HepG2 (cell line): Measurements from ENCODE around the gene PTEN. TPM values are rescaled to one million over a fixed set of nuclear protein-coding genes. Genes with fewer than 3 reads are reported as not detected.

ENCODE experiments used
- ATAC-seq: fragments of 200-7000 bp; cut with Tn5 transposase; 3 replicates; pipeline ENCODE4 v1.9.1; 2020; ENCODE audit warnings: mild to moderate bottlenecking, moderate library complexity
- BruUV-seq: library from RNA; stranded (reverse); fragments of 400-500 nt; replicated peaks from 2 replicates; lab custom pipeline; 2021; lab: Mats Ljungman, UMichigan
- CTCF ChIA-PET: fragments of 300-600 bp; formaldehyde crosslinking; extraction: SDS; loops from one replicate; lab custom pipeline; 2021; ENCODE audit warnings: low total read pairs, inconsistent platforms, low intra/inter-chr PET ratio; lab: Yijun Ruan, JAX
- POLR2A ChIA-PET: fragments of 350-600 bp; sonication (Branson Sonifier 250); formaldehyde crosslinking; loops from one replicate; lab custom pipeline; 2020; ENCODE audit warnings: antibody characterized with exemption, inconsistent platforms; lab: Yijun Ruan, JAX
- DNase-seq: peaks from one replicate; pipeline ENCODE4 v3.0.0-alpha.2; 2015; ENCODE audit warnings: low spot score
- FAIRE-seq: peaks from 3 replicates; lab custom pipeline; 2011; peaks lifted over from hg19 to GRCh38; lab: Jason Lieb, UNC
- H2AFZ ChIP-seq: one replicate; pipeline ENCODE4 v1.6.1; 2011; ENCODE audit warnings: low read length, inconsistent platforms
- H3K27ac ChIP-seq: fragments of 300-600 bp; 3 replicates; pipeline ENCODE4 v1.8.0; 2011; ENCODE audit warnings: mixed run types, mild to moderate bottlenecking, mixed read lengths, low read length, inconsistent platforms; ENCODE audit not compliant: insufficient read depth; ENCODE audit errors: extremely low read length
- H3K27me3 ChIP-seq, 2 experiments: fragments of 200-600 bp in 1 of 2; 2 replicates in 1 of 2; 3 replicates in 1 of 2; pipeline versions ENCODE4 v1.6.0 to v1.8.0; 2011; ENCODE audit warnings: low read length in 2 of 2, mild to moderate bottlenecking in 2 of 2, moderate library complexity in 2 of 2, inconsistent platforms in 1 of 2; ENCODE audit not compliant: insufficient read depth in 2 of 2, control insufficient read depth in 1 of 2
- H3K36me3 ChIP-seq, 2 experiments: fragments of 200-600 bp in 1 of 2; replicated peaks in 1 of 2; 2 replicates in 1 of 2; 3 replicates in 1 of 2; pipeline versions ENCODE4 v1.5.1 to v1.8.0; 2011; ENCODE audit warnings: low read length in 2 of 2, inconsistent platforms in 1 of 2; ENCODE audit not compliant: insufficient read depth in 2 of 2, control insufficient read depth in 1 of 2
- H3K4me1 ChIP-seq: 2 replicates; pipeline ENCODE4 v1.5.1; 2012; ENCODE audit warnings: low read length, inconsistent platforms; ENCODE audit not compliant: insufficient read depth
- H3K4me2 ChIP-seq: 2 replicates; pipeline ENCODE4 v1.6.0; 2011; ENCODE audit warnings: low read depth, low read length, inconsistent platforms
- H3K4me3 ChIP-seq, 3 experiments: fragments of 200-600 bp in 1 of 3; sonication (generic), shearing (Covaris generic) in 1 of 3; replicated peaks in 1 of 3; 2 replicates each; pipeline ENCODE4 v1.5.1; 2011 to 2016; ENCODE audit warnings: low read length in 3 of 3, inconsistent platforms in 2 of 3, low read depth in 2 of 3, mild to moderate bottlenecking in 2 of 3, control low read depth in 1 of 3, mixed read lengths in 1 of 3; ENCODE audit not compliant: insufficient read depth in 1 of 3
- H3K79me2 ChIP-seq: one replicate; pipeline ENCODE4 v1.6.1; 2011; ENCODE audit warnings: low read length, inconsistent platforms; ENCODE audit not compliant: insufficient read depth
- H3K9ac ChIP-seq: 2 replicates; pipeline ENCODE4 v1.6.0; 2011; ENCODE audit warnings: mild to moderate bottlenecking, low read depth, low read length, inconsistent platforms; ENCODE audit not compliant: insufficient read depth
- H3K9me3 ChIP-seq: 2 replicates; pipeline ENCODE4 v1.5.1; 2012; ENCODE audit warnings: mild to moderate bottlenecking, low read length
- H4K20me1 ChIP-seq: 2 replicates; pipeline ENCODE4 v1.6.0; 2011; ENCODE audit warnings: inconsistent platforms, mild to moderate bottlenecking, low read length, moderate library complexity; ENCODE audit not compliant: insufficient read depth
- BORCS8-MEF2B ChIP-seq: sonication (generic); formaldehyde crosslinking; IDR thresholded peaks from 2 replicates; pipeline ENCODE4 v1.8.0; 2022; ENCODE audit warnings: mild to moderate bottlenecking, missing genetic modification reagents
- FLYWCH1 ChIP-seq: sonication (generic); formaldehyde crosslinking; IDR thresholded peaks from 2 replicates; pipeline ENCODE4 v1.8.1; 2023; ENCODE audit warnings: mild to moderate bottlenecking, missing genetic modification reagents
- NR2C2 ChIP-seq: sonication (generic); formaldehyde crosslinking; IDR thresholded peaks from 2 replicates; pipeline ENCODE4 v1.4.0; 2020; ENCODE audit warnings: missing genetic modification reagents, mild to moderate bottlenecking, moderate library complexity, borderline replicate concordance
- SNRNP70 ChIP-seq: fragments of 200-400 bp; formaldehyde crosslinking; IDR thresholded peaks from 2 replicates; pipeline ENCODE4 v1.6.1; 2017; ENCODE audit warnings: mild to moderate bottlenecking, low read depth, low read length, moderate library complexity
- THYN1 ChIP-seq: sonication (generic); formaldehyde crosslinking; IDR thresholded peaks from 2 replicates; pipeline ENCODE4 v1.8.1; 2023; ENCODE audit warnings: low read depth, mild to moderate bottlenecking, moderate library complexity, missing genetic modification reagents, borderline replicate concordance
- WIZ ChIP-seq: sonication (generic); formaldehyde crosslinking; IDR thresholded peaks from 2 replicates; pipeline ENCODE4 v1.5.1; 2020; ENCODE audit warnings: mild to moderate bottlenecking, missing genetic modification reagents
- ZNF121 ChIP-seq: sonication (generic); formaldehyde crosslinking; IDR thresholded peaks from 2 replicates; pipeline ENCODE4 v1.5.0; 2020; ENCODE audit warnings: mild to moderate bottlenecking, missing genetic modification reagents
- ZNF282 ChIP-seq: fragments of 450-650 bp; IDR thresholded peaks from 2 replicates; pipeline ENCODE4 v1.6.1; 2018; ENCODE audit not compliant: partially characterized antibody
- ZNF44 ChIP-seq: sonication (generic); formaldehyde crosslinking; IDR thresholded peaks from 2 replicates; pipeline ENCODE4 v1.5.1; 2020; ENCODE audit warnings: mild to moderate bottlenecking, missing genetic modification reagents
- ZNF570 ChIP-seq: sonication (generic); formaldehyde crosslinking; IDR thresholded peaks from 2 replicates; pipeline ENCODE4 v1.4.0; 2020; ENCODE audit warnings: mild to moderate bottlenecking, missing genetic modification reagents, borderline replicate concordance
- ZNF703 ChIP-seq: sonication (generic); formaldehyde crosslinking; IDR thresholded peaks from 2 replicates; pipeline ENCODE4 v1.5.1; 2020; ENCODE audit warnings: missing genetic modification reagents, mild to moderate bottlenecking, moderate library complexity, borderline replicate concordance
- ZSCAN25 ChIP-seq: sonication (generic); formaldehyde crosslinking; IDR thresholded peaks from 2 replicates; pipeline ENCODE4 v1.8.0; 2022; ENCODE audit warnings: mild to moderate bottlenecking, missing genetic modification reagents
- WGBS: methylation state at CpG from one replicate; pipeline ENCODE4 v1.1.6; 2017; ENCODE audit warnings: low lambda C conversion rate; 5-methylcytosine and 5-hydroxymethylcytosine counted together
- in situ Hi-C: cut with HindIII; loops from 2 replicates; pipeline ENCODE4 v1.10.0; 2017; ENCODE audit warnings: low pct_unique_long_range_greater_than_20kb; ENCODE audit not compliant: extremely low pct_ligation_motif_present
- intact Hi-C: fragments of 100-400 bp; cut with micrococcal nuclease; formaldehyde crosslinking; loops from one replicate; pipeline ENCODE4 v1.10.0; 2022; ENCODE audit not compliant: unreplicated experiment
- polyA plus RNA-seq, 8 experiments: library from polyadenylated mRNA; depleted of rRNA in 3 of 8; stranded (reverse) in 7 of 8; unstranded in 1 of 8; fragments of >200 nt; fragmentation: Illumina TruSeq in 4 of 8; extraction: Trizol in 4 of 8; gene quantifications; 2 replicates each; pipeline versions ENCODE4 v1.2.1 to v1.2.3, GENCODE V29; 2011 to 2016; ENCODE audit warnings: low read depth in 4 of 8, missing spikeins in 1 of 8, mixed read lengths in 1 of 8; ENCODE audit not compliant: insufficient read depth in 1 of 8
- total RNA-seq, 5 experiments: library from RNA; depleted of rRNA; stranded (reverse); fragments of >200 nt; fragmentation: Illumina TruSeq; extraction: Trizol; gene quantifications; 2 replicates each; pipeline ENCODE4 v1.2.3, GENCODE V29; 2016; ENCODE audit warnings: low read depth in 1 of 5
- TF ChIP-seq, protein P1 (sequence below): sonication (generic); formaldehyde crosslinking; IDR thresholded peaks from 2 replicates; pipeline ENCODE4 v1.8.0; 2022; ENCODE audit warnings: missing genetic modification reagents, mild to moderate bottlenecking, inconsistent platforms, borderline replicate concordance

PTEN gene
- total and polyA plus RNA-seq, 2 of the 13 experiments (the other 11 are each of a cell fraction or from before 2014, with no cell fraction given) = 30.3 to 61.3 TPM

DNA sequence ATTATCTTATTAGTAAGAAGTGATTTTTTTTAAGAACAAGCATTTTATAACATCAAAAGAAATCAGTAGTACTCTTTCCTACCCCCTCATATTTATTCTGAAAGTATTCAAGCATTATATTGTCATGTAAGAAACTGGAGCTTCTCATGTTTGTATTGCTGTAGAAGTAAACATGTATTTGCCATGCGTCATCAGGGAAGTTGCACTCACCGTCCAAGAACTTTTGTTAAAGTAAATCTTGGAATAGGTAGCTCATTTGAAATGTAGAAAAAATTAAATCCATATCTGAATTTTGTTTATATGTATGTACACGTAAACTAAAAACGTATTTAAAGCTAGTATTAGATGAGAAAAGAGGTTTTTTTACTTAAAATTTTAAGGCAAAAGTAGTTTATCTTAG, 96.8 kb downstream of the PTEN start:
- Histone ChIP-seq H3K9me3 (no peaks in the 10 kb centered on the region), H3K4me2 (no peak overlapping the region), H3K79me2 (no peaks in the 10 kb centered on the region), H3K4me3 (no peak overlapping the region), H3K4me1 (no peaks in the 10 kb centered on the region), H3K36me3 (peaks cover 6 to 11% of the 10 kb centered on the region in 2 experiments), H3K27ac (no peak overlapping the region), H3K27me3 (no peaks in the 10 kb centered on the region; a peak in 1 of 5 replicates), H2AFZ (no peak overlapping the region), H3K9ac (no peak overlapping the region), H4K20me1 (no peaks in the 10 kb centered on the region)
- CTCF ChIA-PET = no interaction called here
- in situ Hi-C loops = no loop called here
- DNase-seq (no peak), ATAC-seq (no peak), FAIRE-seq (no peak)
- BruUV-seq = no TSS peak
- WGBS = 95% methylated on average over 4 of the region's 4 CpGs
- POLR2A ChIA-PET = no interaction called here
- intact Hi-C loops = no loop called here
- no peak for TF ChIP-seq THYN1 (CRISPR knock-in tag)
- TF ChIP-seq, protein P1, sequence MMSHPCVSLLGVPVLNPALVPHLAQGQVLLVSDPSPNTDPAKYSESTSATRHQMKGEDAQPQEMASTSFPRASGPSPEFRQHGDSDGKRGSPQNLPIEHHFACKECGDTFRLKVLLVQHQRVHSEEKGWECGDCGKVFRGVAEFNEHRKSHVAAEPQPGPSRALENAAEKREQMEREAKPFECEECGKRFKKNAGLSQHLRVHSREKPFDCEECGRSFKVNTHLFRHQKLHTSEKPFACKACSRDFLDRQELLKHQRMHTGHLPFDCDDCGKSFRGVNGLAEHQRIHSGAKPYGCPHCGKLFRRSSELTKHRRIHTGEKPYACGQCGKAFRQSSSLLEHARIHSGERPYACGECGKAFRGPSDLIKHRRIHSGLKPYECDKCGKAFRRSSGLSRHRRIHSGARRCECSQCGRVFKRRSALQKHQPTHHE (CRISPR knock-in tag) = no peak
- no peak for TF ChIP-seq ZSCAN25 (CRISPR knock-in tag)
- no peak for TF ChIP-seq BORCS8-MEF2B
- TF ChIP-seq ZNF570 = no peak
- TF ChIP-seq SNRNP70 = no peak
- TF ChIP-seq ZNF703 = no peak
- no peak for TF ChIP-seq ZNF282
- TF ChIP-seq FLYWCH1 (CRISPR knock-in tag) = no peak
- TF ChIP-seq NR2C2 (CRISPR knock-in tag) = no peak
- no peak for TF ChIP-seq WIZ (CRISPR knock-in tag)
- TF ChIP-seq ZNF44 = no peak
- no peak for TF ChIP-seq ZNF121 (CRISPR knock-in tag)
